ENCODE data around the gene ZRANB2.

- TF ChIP-seq CTCF (conservative IDR thresholded peaks at IDR 0.05; ENCODE audit: low read length) (no peak), EZH2phosphoT487 (IDR thresholded peaks at IDR 0.05; ENCODE audit: borderline replicate concordance, low read depth, low read length) (no peak)
Measured at GRCh38 chr1:71053146-71053545, 27.7 kb downstream of the ZRANB2 start.
